GM18505 (cell line): ENCODE measurements around the gene SLC6A19.
"Not testable (repeated sequence)": the region's sequence is repeated elsewhere in the genome, so short reads cannot be mapped to it uniquely, and the experiment has no call there.

Experiments used
- ATAC-seq: cut with Tn5 transposase; IDR thresholded peaks from one replicate; pipeline ENCODE4 v1.9.1; 2021; ENCODE audit not compliant: unreplicated experiment
- POLR2A ChIP-seq: IDR thresholded peaks from 4 replicates; pipeline ENCODE4 v1.6.1; 2011; ENCODE audit warnings: borderline replicate concordance; ENCODE audit not compliant: insufficient read depth, insufficient read length; ENCODE audit errors: extremely low read depth

Gene SLC6A19

GRCh38 chr5:1259806-1260480 lies 58.5 kb downstream of the SLC6A19 start:
- no peak for ATAC-seq
- no peak for TF ChIP-seq POLR2A

- no peak for ATAC-seq
- no peak for TF ChIP-seq POLR2A
Observed at GRCh38 chr5:1261643-1262042, 60.2 kb downstream of the SLC6A19 start.

- no peak for ATAC-seq
- no peak for TF ChIP-seq POLR2A
Observed at GRCh38 chr5:1262381-1262780, 61.0 kb downstream of the SLC6A19 start.

DNA sequence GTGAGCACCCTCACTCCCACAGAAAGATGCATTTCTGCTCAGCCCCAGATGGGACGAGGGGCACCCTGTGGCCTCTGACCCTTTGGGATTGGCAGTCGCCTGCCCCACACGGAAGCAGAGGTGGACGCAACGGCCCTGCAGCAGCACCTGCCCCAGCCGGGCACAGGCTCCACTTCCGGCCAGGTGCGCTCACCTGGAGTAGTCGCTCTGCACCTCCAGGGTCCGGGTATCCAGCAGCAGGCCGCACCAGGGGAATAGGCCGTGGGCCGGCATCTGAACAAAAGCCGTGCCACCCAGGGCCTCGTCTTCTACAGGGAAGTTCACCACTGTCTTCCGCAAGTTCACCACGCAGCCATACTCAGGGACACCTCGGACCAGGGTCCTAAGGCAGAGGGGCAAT lies 62.8 kb downstream of the SLC6A19 start:
- ATAC-seq: no peak
- no peak for TF ChIP-seq POLR2A

DNA sequence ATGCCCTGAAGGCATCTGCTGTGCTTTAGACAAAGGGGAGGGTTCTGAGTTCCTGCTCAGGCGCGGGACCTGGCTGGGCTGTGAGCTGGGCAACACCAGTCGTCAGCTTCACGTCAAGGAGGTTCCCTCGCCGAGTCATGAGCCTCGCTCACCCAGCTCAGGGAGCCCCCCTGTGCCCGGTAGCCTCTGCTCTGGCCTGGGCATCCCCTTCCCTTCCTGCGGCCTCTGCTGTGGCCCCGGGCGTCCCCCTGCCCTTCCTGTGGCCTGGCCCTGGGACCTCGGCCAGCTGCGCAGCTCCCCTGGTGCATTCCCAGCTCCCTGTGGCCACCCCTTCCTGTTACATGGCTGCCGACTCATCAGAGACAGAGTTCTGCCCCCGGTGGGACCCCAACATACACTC lies 63.6 kb downstream of the SLC6A19 start:
- no peak for TF ChIP-seq POLR2A
- ATAC-seq: no peak

DNA sequence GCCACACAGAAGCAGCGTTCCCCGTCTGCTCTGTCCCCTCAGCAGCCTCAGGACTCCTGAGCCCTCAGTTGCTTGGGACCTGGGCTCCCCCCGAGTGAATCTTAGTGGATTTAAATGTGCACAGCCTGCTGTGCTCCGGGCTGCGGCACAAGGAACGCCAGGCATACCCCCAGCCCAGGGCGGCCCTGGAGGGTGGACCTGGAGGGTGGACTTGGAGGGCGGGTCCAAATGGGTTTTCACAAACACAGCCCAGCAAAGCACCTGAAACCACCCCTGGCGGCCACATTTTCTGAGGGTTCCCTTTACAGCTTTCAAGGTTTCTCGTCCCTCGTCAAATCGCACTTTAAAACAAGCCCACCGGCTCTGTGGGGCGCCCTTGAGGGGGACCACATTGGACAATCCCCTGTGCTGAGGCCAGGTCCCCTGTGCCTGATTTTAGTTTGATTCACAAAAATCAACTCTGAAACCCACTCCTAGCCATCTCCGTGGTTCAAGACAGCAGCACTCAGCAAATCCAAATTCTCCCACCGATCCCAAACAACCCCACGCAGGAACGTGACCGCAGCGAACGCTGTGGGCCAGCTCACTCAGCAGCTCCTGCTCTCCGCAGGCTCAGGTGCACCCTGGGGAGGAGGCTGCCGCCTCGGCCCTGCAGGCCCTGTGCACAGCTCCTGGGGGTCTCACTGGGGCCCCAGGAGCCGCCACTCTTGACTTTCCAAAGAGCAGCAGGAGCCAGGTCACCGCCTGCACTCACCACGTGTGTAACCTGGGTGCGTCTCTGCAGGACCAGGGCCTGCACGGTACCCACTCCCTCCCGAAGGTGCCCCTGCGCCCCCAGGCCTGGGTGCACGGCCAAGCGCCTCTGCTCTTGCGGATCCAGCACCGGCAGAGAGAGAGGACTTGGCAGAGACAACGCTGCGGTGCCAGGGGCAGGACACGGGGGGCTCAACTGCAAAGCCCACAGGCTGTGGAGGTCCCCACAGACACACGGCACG lies 64.4 kb downstream of the SLC6A19 start:
- TF ChIP-seq POLR2A: no peak
- no peak for ATAC-seq

- no peak for ATAC-seq
- TF ChIP-seq POLR2A: no peak
Observed at GRCh38 chr5:1266791-1267190, 65.4 kb downstream of the SLC6A19 start.

GRCh38 chr5:1267464-1267863 lies 66.1 kb downstream of the SLC6A19 start:
- ATAC-seq: not testable (repeated sequence)

DNA sequence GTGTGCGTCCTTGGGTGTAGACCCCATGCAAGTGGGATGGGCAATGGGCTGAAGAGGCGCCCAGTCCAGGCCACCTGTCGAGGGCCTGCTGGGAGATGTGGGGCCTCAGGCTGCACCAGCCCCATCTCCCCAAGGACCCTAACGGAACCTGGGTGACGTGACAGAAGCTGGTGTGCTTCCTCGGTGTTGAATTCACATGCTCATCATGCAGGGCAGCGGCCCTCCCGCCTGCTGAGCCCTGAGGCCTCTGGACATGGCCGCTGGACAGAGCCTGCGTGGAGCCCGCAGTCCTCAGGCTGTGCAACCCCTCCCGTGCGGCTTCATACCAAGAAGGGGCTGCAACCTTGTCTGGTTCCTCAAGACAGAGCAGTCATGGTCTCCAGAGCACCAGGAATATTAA lies 66.7 kb downstream of the SLC6A19 start:
- ATAC-seq: no peak
- no peak for TF ChIP-seq POLR2A

GRCh38 chr5:1268666-1269065 lies 67.3 kb downstream of the SLC6A19 start:
- ATAC-seq: no peak

DNA sequence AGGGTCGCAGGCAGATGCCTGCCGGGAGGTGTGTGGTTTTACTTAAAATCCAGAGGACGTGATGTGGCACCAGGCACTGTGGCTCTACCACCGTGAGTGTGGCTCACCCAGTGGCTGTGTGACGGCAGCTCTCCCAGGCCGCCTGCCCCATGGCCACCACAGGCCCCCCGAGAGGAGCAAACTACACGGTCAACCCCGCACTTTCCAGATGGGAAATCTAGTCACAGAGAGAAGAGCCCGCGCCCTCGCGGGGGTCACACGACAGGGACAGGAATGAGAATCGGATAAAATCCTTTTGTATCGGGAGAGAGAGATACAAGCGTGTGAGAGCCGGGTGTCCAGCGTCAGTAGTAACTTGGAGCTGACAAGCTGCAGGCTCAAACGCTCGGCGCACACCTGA lies 69.0 kb downstream of the SLC6A19 start:
- TF ChIP-seq POLR2A: no peak
- ATAC-seq: no peak

More at GRCh38 chr5:1268666-1269065, 67.3 kb downstream of the SLC6A19 start:
- no peak for TF ChIP-seq POLR2A

- no peak for TF ChIP-seq POLR2A
- ATAC-seq: no peak
Observed at GRCh38 chr5:1270933-1271914, 69.8 kb downstream of the SLC6A19 start.

- no peak for TF ChIP-seq POLR2A
- no peak for ATAC-seq
Observed at GRCh38 chr5:1272201-1272600, 70.8 kb downstream of the SLC6A19 start.
